HepG2 (cell line): ENCODE results near the gene KRABD2.

Experiments used
- CTCF ChIP-seq: sonication (generic); formaldehyde crosslinking; IDR thresholded peaks from 2 replicates; pipeline ENCODE4 v1.5.0; 2020; ENCODE audit warnings: mild to moderate bottlenecking, missing genetic modification reagents, moderate library complexity
- RORA ChIP-seq: sonication (generic); formaldehyde crosslinking; IDR thresholded peaks from 2 replicates; pipeline ENCODE4 v1.5.0; 2020; ENCODE audit warnings: mild to moderate bottlenecking, missing genetic modification reagents, moderate library complexity

DNA sequence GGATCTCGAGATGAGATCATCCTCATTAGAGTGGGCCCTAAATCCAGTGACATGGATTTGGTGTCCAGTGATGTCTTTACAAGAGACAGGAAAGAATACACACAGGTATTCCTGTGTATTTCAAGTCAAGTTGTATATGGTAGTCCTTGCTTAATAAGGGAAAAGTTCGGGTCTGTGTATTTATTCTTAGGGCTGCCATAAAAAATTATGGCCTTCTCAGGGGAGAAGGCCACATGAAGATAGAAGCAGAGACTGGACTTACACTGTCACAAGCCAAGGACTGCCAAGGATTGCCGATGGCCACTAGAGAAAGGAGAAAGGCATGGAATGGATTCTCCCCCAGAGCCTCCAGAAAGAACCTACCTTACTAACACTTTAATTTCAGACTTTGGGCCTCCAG, 8.3 kb downstream of the KRABD2 start:
- no peak for TF ChIP-seq RORA (CRISPR knock-in tag)
- no peak for TF ChIP-seq CTCF
